C1 segment of cervical spinal cord (tissue), 14 donors: ENCODE measurements around the gene PLPP1.
"Not testable (repeated sequence)": the region's sequence is repeated elsewhere in the genome, so short reads cannot be mapped to it uniquely, and the experiment has no call there.

ENCODE experiments used
- DNase-seq, 14 donors: peaks; one replicate each; lab custom pipeline; 2025; lab: John Stamatoyannopoulos, UW

Gene PLPP1

GRCh38 chr5:55505711-55506110, 29.1 kb downstream of the PLPP1 start:
- DNase-seq = not testable (repeated sequence)

GRCh38 chr5:55503917-55504316, 30.8 kb downstream of the PLPP1 start:
- DNase-seq = not testable (repeated sequence)

- no peak for DNase-seq
Observed at GRCh38 chr5:55502759-55503158, 32.0 kb downstream of the PLPP1 start.

GRCh38 chr5:55498457-55498856, 36.3 kb downstream of the PLPP1 start:
- no peak for DNase-seq

- peak in 1 of 14 donors; percentile 73 for DNase-seq
Observed at GRCh38 chr5:55497712-55498111, 37.1 kb downstream of the PLPP1 start.

- DNase-seq = no peak
Observed at GRCh38 chr5:55495216-55495615, 39.5 kb downstream of the PLPP1 start.

GRCh38 chr5:55492449-55492848, 42.3 kb downstream of the PLPP1 start:
- no peak for DNase-seq

- DNase-seq = no peak
Observed at GRCh38 chr5:55485073-55485472, 49.7 kb downstream of the PLPP1 start.

- DNase-seq = no peak
Observed at GRCh38 chr5:55484531-55484930, 50.2 kb downstream of the PLPP1 start.

GRCh38 chr5:55483885-55484284, 50.9 kb downstream of the PLPP1 start:
- no peak for DNase-seq

GRCh38 chr5:55481293-55481855, 53.4 kb downstream of the PLPP1 start:
- no peak for DNase-seq

- no peak for DNase-seq
Observed at GRCh38 chr5:55480781-55481180, 54.0 kb downstream of the PLPP1 start.

- no peak for DNase-seq
Observed at GRCh38 chr5:55472642-55473041, 62.1 kb downstream of the PLPP1 start.

GRCh38 chr5:55471468-55471867, 63.3 kb downstream of the PLPP1 start:
- DNase-seq = no peak

GRCh38 chr5:55470282-55470681, 64.5 kb downstream of the PLPP1 start:
- DNase-seq = no peak

GRCh38 chr5:55469839-55470238, 64.9 kb downstream of the PLPP1 start:
- DNase-seq = no peak

- no peak for DNase-seq
Observed at GRCh38 chr5:55467862-55468551, 66.8 kb downstream of the PLPP1 start.

- DNase-seq = no peak
Observed at GRCh38 chr5:55463613-55464012, 71.2 kb downstream of the PLPP1 start.

GRCh38 chr5:55459572-55459971, 75.2 kb downstream of the PLPP1 start:
- DNase-seq = no peak

GRCh38 chr5:55456216-55456895, 78.4 kb downstream of the PLPP1 start:
- DNase-seq = no peak

- DNase-seq = no peak
Observed at GRCh38 chr5:55454282-55454681, 80.5 kb downstream of the PLPP1 start.

- DNase-seq = no peak
Observed at GRCh38 chr5:55453211-55453610, 81.6 kb downstream of the PLPP1 start.

GRCh38 chr5:55451976-55452375, 82.8 kb downstream of the PLPP1 start:
- DNase-seq = no peak
